Adrenal gland (tissue), 5 donors: ENCODE data around the gene SEH1L.

Experiments used
- CTCF ChIP-seq, 6 experiments: fragments of 450-650 bp in 4 of 6; fragments of 200-600 bp in 2 of 6; sonication (generic) in 1 of 6; IDR thresholded peaks; 1 replicate in 5 of 6; 2 replicates in 1 of 6; pipeline versions ENCODE4 v1.5.1 to v1.8.0; 2016 to 2021; ENCODE audit warnings: antibody characterized with exemption in 6 of 6, mild to moderate bottlenecking in 2 of 6, moderate library complexity in 1 of 6
- POLR2A ChIP-seq, 2 donors: fragments of 450-650 bp; IDR thresholded peaks; one replicate each; pipeline ENCODE4 v1.6.1; 2017; ENCODE audit warnings: antibody characterized with exemption in 2 of 2, mild to moderate bottlenecking in 2 of 2, moderate library complexity in 1 of 2
- donor health status: DM: no; HTN: no; CAD: no.

- TF ChIP-seq CTCF (IDR thresholded peaks at IDR 0.05) (no peak), POLR2A (IDR thresholded peaks at IDR 0.05) (no peak)
Measured at GRCh38 chr18:12975488-12975887, 27.7 kb downstream of the SEH1L start.
